ENCODE results near the gene ZNF784. TPM values are rescaled to one million over a fixed set of nuclear protein-coding genes. Genes with fewer than 3 reads are reported as not detected.

Gene ZNF784
- total RNA-seq, 2 experiments from 2014 or later, result 3.6 to 3.7 TPM

DNA sequence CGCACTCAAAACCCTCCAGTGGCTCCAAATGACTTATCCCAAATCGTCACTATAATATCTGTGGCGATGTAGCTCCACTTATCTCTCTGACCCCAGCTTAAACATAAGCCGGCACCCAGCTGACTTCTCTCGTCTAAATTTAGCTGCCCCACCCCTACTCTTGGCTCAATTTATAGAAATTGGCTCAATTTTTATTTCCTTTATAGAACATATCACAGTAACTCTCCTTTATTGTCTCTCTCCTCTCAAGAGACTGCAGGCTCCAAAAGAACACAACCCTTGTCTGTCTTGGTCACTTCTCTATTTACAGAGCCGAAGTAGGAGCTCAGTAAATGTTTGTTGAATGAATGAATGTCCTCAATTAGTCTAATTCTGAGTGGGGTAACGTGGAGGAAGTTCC is 805 bp downstream of the ZNF784 start:
- DNase-seq (no peak), ATAC-seq (no peak)
- H3K9me3 Mint-ChIP-seq, result no peaks in the 10 kb centered on the region
- H3K27me3 Mint-ChIP-seq, result peaks cover 6% of the 10 kb centered on the region
- H3K4me1 Mint-ChIP-seq (ENCODE audit: low read depth), result peaks cover 55% of the 10 kb centered on the region
- CTCF ChIA-PET, result interaction anchor here (1.6 to 3.1 kb wide), 3 partner anchors 10 to 120 kb away, joined by 9 to 20 read pairs (median 11); partner anchors contain the start of gene ZNF865
- POLR2A ChIA-PET, result interaction anchor here (1.2 to 2.0 kb wide), 3 partner anchors 17 to 43 kb away, joined by 3 to 7 read pairs (median 7); partner anchors contain the start of genes FIZ1, ZNF579 and ZNF865
- H3K4me3 Mint-ChIP-seq, result peak overlapping the region; percentile 82
- no peak overlapping the region for H3K27ac Mint-ChIP-seq
- intact Hi-C loops (cut with micrococcal nuclease), result no loop called here
- no peak for TF ChIP-seq CTCF (IDR thresholded peaks at IDR 0.05)
- H3K36me3 Mint-ChIP-seq (ENCODE audit: low read depth), result peaks cover 18% of the 10 kb centered on the region

- no peak overlapping the region for H3K27ac Mint-ChIP-seq
Measured at GRCh38 chr19:55623130-55623529, 1.2 kb downstream of the ZNF784 start.

GRCh38 chr19:55622242-55622969 is 2.0 kb downstream of the ZNF784 start:
- TF ChIP-seq CTCF (IDR thresholded peaks at IDR 0.05), result no peak
- H3K27ac Mint-ChIP-seq, result no peak overlapping the region
- peaks cover 56% of the 10 kb centered on the region for H3K4me1 Mint-ChIP-seq (ENCODE audit: low read depth)
- peaks cover 21% of the 10 kb centered on the region for H3K36me3 Mint-ChIP-seq (ENCODE audit: low read depth)
- no peaks in the 10 kb centered on the region for H3K9me3 Mint-ChIP-seq
- ATAC-seq, result no peak
- DNase-seq, result no peak
- ChIA-PET POLR2A (interaction anchor here (0.8 to 1.2 kb wide), 2 partner anchors 42 to 232 kb away, joined by 3 read pairs; partner anchors contain the start of gene ZNF579), CTCF (interaction anchor here (1.7 to 3.1 kb wide), 3 partner anchors 9 to 16 kb away, joined by 7 to 20 read pairs (median 11); partner anchors contain the start of gene ZNF865)
- H3K27me3 Mint-ChIP-seq, result peaks cover 3% of the 10 kb centered on the region
- intact Hi-C loops (cut with micrococcal nuclease), result no loop called here
- no peak overlapping the region for H3K4me3 Mint-ChIP-seq

More at GRCh38 chr19:55623130-55623529, 1.2 kb downstream of the ZNF784 start:
- TF ChIP-seq CTCF (IDR thresholded peaks at IDR 0.05), result no peak
- intact Hi-C loops (cut with micrococcal nuclease), result no loop called here
- DNase-seq, result no peak
- H3K4me3 Mint-ChIP-seq, result peak overlapping the region; percentile 82
- ChIA-PET POLR2A (interaction anchor here (0.8 to 2.0 kb wide), 3 partner anchors 17 to 233 kb away, joined by 3 to 7 read pairs (median 3); partner anchors contain the start of genes ZNF579 and ZNF865), CTCF (interaction anchor here (1.7 to 3.1 kb wide), 2 partner anchors 10 to 17 kb away, joined by 11 to 20 read pairs; partner anchors contain the start of gene ZNF865)
- H3K36me3 Mint-ChIP-seq (ENCODE audit: low read depth), result peaks cover 18% of the 10 kb centered on the region
- peaks cover 6% of the 10 kb centered on the region for H3K27me3 Mint-ChIP-seq
- ATAC-seq, result no peak
- H3K4me1 Mint-ChIP-seq (ENCODE audit: low read depth), result peaks cover 56% of the 10 kb centered on the region
- H3K9me3 Mint-ChIP-seq, result no peaks in the 10 kb centered on the region

GRCh38 chr19:55621673-55622231 is 2.6 kb downstream of the ZNF784 start:
- Mint-ChIP-seq H3K4me1 (ENCODE audit: low read depth) (peaks cover 50% of the 10 kb centered on the region), H3K36me3 (ENCODE audit: low read depth) (peaks cover 26% of the 10 kb centered on the region), H3K4me3 (no peak overlapping the region), H3K27ac (no peak overlapping the region), H3K27me3 (peaks cover under 1% of the 10 kb centered on the region), H3K9me3 (no peaks in the 10 kb centered on the region)
- no peak for DNase-seq
- intact Hi-C loops (cut with micrococcal nuclease), result no loop called here
- no peak for ATAC-seq
- ChIA-PET CTCF (interaction anchor here (1.6 to 2.1 kb wide), 2 partner anchors 9 to 11 kb away, joined by 6 to 7 read pairs; no protein-coding TSS in a partner anchor), POLR2A (interaction anchor here (4.0 kb wide), 1 partner anchor 15 kb away, joined by 26 read pairs; the partner anchor contains the start of gene ZNF865)
- no peak for TF ChIP-seq CTCF (IDR thresholded peaks at IDR 0.05)

Data from activated CD8-positive, alpha-beta T cell treated with anti-CD3 and anti-CD28 coated beads for 36 hours (primary cell).